ENCODE results near the gene CDYL2.
"Not testable (repeated sequence)": the region's sequence is repeated elsewhere in the genome, so short reads cannot be mapped to it uniquely, and the experiment has no call there.

Gene CDYL2, protein sequence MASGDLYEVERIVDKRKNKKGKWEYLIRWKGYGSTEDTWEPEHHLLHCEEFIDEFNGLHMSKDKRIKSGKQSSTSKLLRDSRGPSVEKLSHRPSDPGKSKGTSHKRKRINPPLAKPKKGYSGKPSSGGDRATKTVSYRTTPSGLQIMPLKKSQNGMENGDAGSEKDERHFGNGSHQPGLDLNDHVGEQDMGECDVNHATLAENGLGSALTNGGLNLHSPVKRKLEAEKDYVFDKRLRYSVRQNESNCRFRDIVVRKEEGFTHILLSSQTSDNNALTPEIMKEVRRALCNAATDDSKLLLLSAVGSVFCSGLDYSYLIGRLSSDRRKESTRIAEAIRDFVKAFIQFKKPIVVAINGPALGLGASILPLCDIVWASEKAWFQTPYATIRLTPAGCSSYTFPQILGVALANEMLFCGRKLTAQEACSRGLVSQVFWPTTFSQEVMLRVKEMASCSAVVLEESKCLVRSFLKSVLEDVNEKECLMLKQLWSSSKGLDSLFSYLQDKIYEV

DNA sequence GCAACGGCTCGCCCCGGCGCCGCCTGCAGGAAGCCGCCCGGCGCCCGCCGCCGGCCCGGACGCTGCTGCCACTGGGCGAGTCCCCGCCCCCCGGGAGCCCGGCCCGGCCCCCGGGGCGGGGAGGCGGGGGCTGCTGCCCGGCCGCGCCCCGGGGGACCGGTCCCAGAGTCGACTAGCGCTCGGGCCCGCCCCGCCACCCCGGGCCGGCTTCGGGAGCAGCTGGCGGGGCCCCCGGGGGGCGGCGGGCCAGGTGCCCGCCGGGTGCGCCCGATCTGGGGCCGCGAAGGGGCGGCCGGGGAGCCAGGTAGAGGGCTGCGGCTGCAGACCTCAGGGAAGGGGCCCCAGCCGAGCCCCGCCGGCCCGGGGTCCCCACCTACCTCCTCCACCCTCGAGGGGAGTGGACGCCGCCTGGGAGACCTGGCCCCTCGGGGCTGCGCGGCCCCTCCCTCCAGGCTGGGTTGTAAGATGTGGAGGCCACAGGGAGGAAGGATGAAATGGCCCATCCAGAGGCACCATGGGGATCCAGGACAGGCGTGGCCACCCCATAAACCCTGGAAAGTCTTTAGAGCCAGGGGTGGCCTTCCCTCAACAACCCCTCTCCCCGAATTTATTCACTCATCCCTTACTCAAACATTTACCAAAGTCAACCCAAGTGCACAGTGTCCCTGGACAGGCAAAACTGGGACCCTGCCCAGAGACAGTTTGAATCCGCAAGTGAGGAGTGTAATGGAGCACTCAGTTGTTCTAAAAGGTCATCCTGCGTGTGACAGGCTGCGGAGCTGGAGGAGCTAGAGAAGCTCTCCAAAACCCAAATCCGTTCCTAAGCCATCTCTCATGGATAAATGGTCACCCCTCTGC, at the start of gene CDYL2:
CDYL2 (minus strand) TSS at position 73 of the 858 bp plus-strand sequence. CDS start 425 bp downstream, outside the sequence.
- no peak for DNase-seq (ENCODE audit: low read depth in 2 of 2)

DNA sequence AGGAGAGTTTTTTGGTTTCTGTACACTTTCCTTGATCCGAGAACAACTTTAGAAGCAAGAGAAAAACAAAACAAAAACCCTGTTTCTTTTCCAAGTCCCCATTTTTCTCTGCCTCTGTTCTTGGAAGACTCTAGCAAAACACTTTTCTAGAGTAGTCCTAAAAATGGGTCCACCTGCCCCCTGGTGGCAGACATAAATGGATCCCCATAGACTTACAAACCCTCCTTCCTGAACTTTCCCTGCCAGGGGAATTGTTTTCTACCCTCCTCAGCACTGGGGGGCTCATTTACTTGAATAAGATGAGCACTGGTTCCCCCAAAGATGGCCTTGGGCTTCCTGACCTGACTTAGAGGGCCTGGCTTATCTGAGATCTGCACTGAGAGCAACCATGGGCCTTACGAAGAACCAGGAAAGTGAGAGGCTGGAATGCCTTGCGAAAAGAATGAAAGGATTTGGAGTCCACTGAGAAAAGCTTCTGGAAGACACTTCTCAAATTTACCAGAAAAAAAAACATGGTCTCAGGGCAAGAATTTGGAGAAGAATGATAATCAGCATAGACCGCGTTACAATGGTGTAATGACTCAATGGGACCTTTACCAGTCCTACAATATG, 48.0 kb upstream of the CDYL2 start:
- DNase-seq (ENCODE audit: low read depth in 2 of 2): no peak

DNA sequence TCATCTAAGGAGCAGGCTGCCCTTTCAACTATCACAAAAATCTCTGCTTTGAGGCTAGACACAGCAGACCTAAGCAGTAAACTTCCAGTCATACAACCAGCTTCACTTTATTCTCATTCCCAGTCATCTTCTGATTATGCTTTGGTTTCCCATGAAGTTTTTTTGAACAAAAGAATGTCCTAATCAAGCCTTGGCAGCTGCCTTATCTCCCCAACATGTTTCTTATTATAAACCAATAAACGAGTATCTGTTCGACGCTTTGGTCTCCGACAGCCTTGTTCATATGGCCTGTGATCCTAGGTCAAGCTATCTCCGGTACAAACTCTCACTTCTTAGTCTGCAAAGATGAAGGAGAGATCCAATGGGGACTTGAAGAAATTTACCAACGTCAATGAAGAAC, 47.4 kb upstream of the CDYL2 start:
- no peak for DNase-seq (ENCODE audit: low read depth in 2 of 2)

GRCh38 chr16:80850757-80851156, 46.4 kb upstream of the CDYL2 start:
- DNase-seq (ENCODE audit: low read depth in 2 of 2): no peak

DNA sequence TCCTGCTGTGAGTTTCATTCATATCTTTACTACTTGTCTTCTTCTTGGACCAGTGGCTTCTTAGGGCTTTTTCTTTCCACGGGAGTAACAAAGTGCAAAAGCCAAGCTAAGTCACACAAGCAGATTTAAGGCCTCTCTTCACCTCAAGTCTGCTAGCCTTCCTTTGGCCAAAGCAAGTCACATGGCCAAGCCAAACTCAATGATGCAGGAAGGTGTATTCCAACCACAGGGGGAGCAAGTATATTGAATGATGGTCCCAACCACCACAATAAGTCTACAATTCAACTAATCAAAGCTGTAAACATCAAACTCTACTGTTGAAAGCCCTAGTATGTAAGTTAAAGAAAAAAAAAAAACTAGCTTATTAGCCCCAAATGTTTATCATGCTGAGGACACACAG, 44.5 kb upstream of the CDYL2 start:
- DNase-seq (ENCODE audit: low read depth in 2 of 2): no peak

DNA sequence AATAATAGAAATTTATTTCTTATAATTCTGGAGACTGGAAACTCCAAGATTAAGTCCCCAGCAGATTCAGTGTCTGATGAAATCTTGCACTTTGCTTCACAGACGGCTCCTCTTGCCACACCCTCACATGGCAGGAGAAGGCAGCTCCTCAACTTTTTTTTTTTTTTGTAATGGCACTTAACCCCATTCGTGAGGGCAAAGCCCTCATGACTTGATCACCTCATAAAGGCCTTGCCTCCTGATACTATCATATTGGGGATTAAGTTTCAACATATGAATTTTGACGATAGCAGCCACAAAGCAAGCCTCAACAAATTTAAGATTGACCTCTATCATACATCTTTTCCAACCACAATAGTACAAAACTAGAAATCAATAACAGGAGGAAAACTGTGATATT, 42.3 kb upstream of the CDYL2 start:
- DNase-seq (ENCODE audit: low read depth in 2 of 2): no peak

GRCh38 chr16:80846275-80846674, 41.9 kb upstream of the CDYL2 start:
- no peak for DNase-seq (ENCODE audit: low read depth in 2 of 2)

GRCh38 chr16:80844395-80844794, 40.0 kb upstream of the CDYL2 start:
- no peak for DNase-seq (ENCODE audit: low read depth in 2 of 2)

GRCh38 chr16:80841231-80841630, 36.8 kb upstream of the CDYL2 start:
- DNase-seq (ENCODE audit: low read depth in 2 of 2): no peak

- no peak for DNase-seq (ENCODE audit: low read depth in 2 of 2)
Measured at GRCh38 chr16:80837533-80838147, 33.2 kb upstream of the CDYL2 start.

GRCh38 chr16:80836846-80837245, 32.4 kb upstream of the CDYL2 start:
- no peak for DNase-seq (ENCODE audit: low read depth in 2 of 2)

DNA sequence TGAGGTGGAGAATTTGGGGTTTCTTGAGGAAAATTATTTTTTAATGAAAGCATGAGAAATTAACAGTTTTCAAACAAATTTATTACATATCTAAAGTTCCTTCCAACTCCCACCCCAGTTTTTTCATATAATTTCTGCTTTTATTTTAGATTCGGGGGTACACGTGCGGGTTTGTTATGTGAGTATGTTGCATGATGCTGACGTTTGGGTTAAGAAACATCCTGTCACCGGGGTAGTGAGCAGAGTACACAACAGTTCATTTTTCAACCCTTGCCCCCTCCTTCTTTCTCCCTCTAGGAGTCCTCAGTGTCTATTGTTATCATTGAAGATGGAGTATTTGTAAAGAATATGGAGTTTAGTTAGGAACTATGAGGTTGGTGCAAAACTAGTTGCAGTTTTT, 31.8 kb upstream of the CDYL2 start:
- DNase-seq (ENCODE audit: low read depth in 2 of 2): no peak

DNA sequence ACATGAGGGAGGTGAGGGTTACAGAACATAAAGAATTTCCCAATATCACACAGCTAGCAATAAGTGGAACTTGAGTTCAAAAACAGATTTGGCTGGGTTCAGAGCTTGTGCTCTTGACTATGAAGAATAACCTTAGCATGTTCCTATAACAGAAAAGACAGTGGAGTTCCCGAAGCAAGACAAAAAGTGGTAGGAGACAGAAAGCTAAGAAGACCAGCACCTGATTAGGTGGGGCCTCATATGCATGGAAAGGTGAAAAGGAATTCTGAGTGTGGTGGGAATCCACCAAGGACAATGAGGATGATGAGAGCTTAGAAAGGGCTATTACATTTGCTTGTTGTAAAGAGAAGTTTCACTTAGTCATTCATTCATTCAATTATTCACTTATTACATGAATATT, 26.6 kb upstream of the CDYL2 start:
- DNase-seq (ENCODE audit: low read depth in 2 of 2): no peak

DNA sequence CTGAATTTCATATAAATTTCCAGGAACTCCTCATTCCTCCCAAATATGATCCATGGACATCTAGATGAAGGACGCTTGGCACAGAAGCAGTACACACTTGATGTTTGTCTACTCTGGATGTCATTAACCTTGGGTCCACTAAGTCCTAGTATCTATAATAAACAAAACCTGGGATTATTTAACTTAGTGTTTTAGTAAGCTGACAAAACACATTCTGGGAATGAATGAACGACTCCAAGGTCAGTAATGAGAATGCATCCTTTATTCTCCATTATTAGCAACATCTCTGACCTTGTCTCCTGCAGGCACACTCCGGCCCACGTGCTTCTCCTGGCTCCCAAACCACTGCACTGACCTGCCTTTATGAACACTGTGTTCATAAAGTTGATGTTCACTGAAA, 24.1 kb upstream of the CDYL2 start:
- no peak for DNase-seq (ENCODE audit: low read depth in 2 of 2)

DNA sequence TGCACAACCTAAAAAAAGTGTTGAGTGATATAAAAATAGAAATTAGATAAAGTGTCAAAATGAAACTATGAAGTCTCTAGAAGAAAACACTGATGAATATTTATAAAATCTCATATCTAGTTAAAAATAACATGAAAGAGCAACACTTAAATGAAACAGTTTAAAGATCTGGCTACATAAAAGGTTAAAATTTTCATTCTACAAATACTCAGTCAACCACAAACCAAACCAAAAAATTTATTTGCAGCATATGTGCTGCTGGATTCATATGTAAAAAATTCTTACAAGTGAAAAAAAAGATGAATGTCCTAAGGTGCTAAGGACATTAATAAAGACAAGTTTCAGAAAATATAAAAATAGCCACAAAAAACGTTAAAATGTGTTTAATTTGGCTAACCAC, 22.6 kb upstream of the CDYL2 start:
- no peak for DNase-seq (ENCODE audit: low read depth in 2 of 2)

DNA sequence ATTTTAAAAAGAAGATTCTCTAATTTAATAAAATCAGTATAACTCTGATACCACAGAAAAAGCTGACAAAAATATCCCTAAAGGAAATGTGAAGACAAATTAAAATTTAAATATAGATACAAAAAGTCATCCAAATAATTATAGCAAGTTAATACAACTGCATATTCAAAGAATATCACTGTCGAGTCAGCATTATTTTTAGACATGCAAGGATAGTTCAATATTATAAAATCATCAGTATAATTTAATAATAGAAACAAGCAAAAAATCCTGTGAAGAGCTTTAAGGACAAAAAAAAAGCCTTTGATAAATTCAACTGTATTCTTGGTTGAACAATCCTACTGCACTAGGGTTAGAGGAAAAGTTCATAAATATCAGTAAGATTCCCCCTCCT, 21.0 kb upstream of the CDYL2 start:
- DNase-seq (ENCODE audit: low read depth in 2 of 2): no peak

- no peak for DNase-seq (ENCODE audit: low read depth in 2 of 2)
Measured at GRCh38 chr16:80824623-80825364, 20.4 kb upstream of the CDYL2 start.

DNA sequence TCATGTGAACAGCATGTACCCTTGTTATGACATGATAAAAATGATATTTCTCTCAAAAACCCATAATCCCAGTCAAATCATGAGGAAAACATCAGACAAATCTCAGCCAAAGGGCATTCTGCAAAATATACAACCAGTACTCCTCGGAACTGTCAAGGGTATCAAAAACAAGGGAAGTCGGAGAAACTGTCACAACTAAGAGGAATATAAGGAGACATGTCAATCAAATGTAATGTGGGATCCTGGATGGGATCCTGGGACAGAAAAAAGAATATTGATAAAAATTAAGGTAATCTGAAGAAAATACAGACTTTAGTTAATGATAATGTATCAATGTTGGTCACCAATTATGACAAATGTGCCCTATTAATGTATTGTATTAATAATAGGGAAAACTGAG, 15.6 kb upstream of the CDYL2 start:
- no peak for DNase-seq (ENCODE audit: low read depth in 2 of 2)

DNA sequence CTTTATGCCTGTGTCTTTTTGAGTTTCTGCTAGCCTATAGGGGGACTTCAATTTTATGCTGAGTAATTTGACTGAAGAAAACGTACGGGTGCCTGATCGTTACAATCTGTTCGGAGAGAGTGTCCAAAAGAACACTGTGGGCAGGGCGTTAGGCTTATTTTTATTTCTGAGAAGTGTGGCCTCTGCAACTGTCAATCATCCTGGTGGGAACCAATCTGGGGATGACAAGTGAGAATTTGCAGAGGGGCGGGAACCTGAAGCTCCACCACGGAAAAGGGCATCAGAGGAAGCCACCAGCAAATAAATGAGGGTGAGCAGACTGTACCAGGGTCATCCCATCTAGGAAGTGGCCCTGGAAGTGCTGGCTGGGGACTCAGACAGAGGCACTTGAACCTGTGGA, 12.0 kb upstream of the CDYL2 start:
- no peak for DNase-seq (ENCODE audit: low read depth in 2 of 2)

- not testable (repeated sequence) for DNase-seq (ENCODE audit: low read depth in 2 of 2)
Measured at GRCh38 chr16:80815278-80815677, 10.9 kb upstream of the CDYL2 start.

GRCh38 chr16:80812593-80812992, 8.2 kb upstream of the CDYL2 start:
- DNase-seq (ENCODE audit: low read depth in 2 of 2): no peak
